Fibroblast of mammary gland (primary cell): Measurements from ENCODE around the gene OR12D1.

ENCODE experiments used
- DNase-seq: peaks from one replicate; pipeline ENCODE4 v3.0.0-alpha.2; 2010; ENCODE audit warnings: low read depth
- H3K4me3 ChIP-seq: 2 replicates; pipeline ENCODE4 v1.5.1; 2011; ENCODE audit warnings: low read depth, mild to moderate bottlenecking, low read length, moderate library complexity; ENCODE audit not compliant: control insufficient read depth
- CTCF ChIP-seq: conservative IDR thresholded peaks from 2 replicates; pipeline ENCODE4 v1.5.1; 2011; ENCODE audit warnings: low read depth, low read length, inconsistent platforms; ENCODE audit not compliant: control insufficient read depth, insufficient read depth

OR12D1 gene

DNA sequence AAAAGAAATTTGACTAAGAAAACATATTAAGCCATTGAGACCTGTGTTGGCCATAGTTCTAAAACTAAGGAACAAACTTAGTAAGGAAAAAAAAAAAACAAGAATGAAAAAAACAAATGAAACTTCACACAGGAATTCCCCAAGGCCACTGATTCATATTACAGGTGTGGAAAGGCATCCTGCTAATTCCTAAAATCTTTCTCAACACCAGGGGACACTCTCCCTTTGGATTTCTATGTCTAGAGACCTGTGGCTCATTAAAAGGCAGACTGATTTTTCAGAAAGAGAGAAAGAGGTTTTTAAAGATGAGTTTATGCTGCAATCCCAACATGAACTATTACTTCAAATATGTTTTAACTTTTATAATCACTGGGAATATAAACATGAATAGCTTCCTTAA lies at the start of gene OR12D1:
Gene OR12D1 (plus strand): TSS at position 341 of the 400 bp plus-strand sequence.
- H3K4me3 ChIP-seq, result no peak within 1 kb of the TSS
- DNase-seq, result no peak
- TF ChIP-seq CTCF, result no peak

- no peak for TF ChIP-seq CTCF
- H3K4me3 ChIP-seq, result no peak within 1 kb of the TSS
- no peak for DNase-seq
Measured at GRCh38 chr6:29368765-29369164, 46.0 kb upstream of the OR12D1 start, which contains the start of gene OR5V1. Gene OR5V1 (minus strand): TSS chr6:29368865. CDS start chr6:29356195, 12,670 bp downstream.

- DNase-seq, result no peak
- TF ChIP-seq CTCF, result no peak
- no peak within 1 kb of the TSS for H3K4me3 ChIP-seq
Measured at GRCh38 chr6:29375191-29375590, 39.5 kb upstream of the OR12D1 start, which contains the start of gene OR12D3. Gene OR12D3 (minus strand): TSS chr6:29375291. CDS start chr6:29375287, 4 bp downstream.

DNA sequence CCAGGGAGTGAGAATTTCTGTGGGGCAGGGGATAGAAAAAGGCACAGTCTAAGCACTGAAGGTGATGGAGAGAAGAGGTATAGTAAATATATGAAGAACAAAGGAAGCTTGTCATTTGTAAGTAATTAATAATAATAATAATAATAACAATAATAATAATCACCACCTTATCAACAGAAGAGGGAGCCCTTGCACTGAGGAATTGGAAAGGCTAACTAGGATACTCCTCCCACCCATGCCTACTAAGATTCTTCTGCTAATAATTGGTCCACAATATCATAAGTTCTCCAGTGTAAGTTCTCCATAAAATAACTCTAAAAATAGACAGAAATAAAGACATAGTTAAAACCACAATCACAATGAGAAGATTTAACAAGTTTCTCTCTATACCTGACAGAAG lies 38.7 kb upstream of the OR12D1 start:
- no peak for TF ChIP-seq CTCF
- DNase-seq, result peak; percentile 1
- H3K4me3 ChIP-seq, result no peak overlapping the region

GRCh38 chr6:29388533-29388932 lies 26.2 kb upstream of the OR12D1 start:
- TF ChIP-seq CTCF, result no peak
- no peak for DNase-seq
- no peak overlapping the region for H3K4me3 ChIP-seq

GRCh38 chr6:29395331-29395730 lies 19.4 kb upstream of the OR12D1 start, which contains the start of gene OR12D2:
Gene OR12D2 (plus strand): TSS chr6:29395631. CDS start chr6:29396700, 1,069 bp downstream.
- TF ChIP-seq CTCF, result no peak
- DNase-seq, result no peak
- H3K4me3 ChIP-seq, result no peak within 1 kb of the TSS

- TF ChIP-seq CTCF, result no peak
- no peak for DNase-seq
- no peak overlapping the region for H3K4me3 ChIP-seq
Measured at GRCh38 chr6:29399525-29399924, 15.2 kb upstream of the OR12D1 start.
